Measurements from ENCODE around the gene ARFIP1. TPM values are rescaled to one million over a fixed set of nuclear protein-coding genes. Genes with fewer than 3 reads are reported as not detected.
"Not testable (repeated sequence)": the region's sequence is repeated elsewhere in the genome, so short reads cannot be mapped to it uniquely, and the experiment has no call there.

Gene ARFIP1
- total and polyA plus RNA-seq, 4 experiments from 2014 or later, result 12.5 to 16.5 (median 14.1) TPM

DNA sequence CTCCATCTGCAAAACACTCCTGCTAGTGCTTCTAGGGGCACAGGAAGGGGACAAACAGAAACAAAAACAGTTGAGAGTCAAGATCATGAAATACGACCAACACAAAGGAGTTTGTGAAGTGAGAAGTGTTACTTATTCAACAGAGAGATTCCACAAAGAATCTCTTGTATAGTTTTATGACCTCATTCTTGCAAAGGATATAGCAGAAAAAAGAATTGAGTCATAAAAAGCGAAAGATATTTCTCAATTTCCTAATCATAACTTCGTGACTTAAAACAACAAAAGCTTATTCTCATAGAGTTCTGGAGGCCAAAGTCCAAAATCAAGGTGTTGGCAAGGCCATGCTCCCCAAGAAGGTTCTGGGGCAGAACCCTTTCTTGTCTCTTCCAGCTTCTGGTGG is 40.9 kb upstream of the ARFIP1 start:
- Mint-ChIP-seq H3K27me3 (peaks cover 2 to 3% of the 10 kb centered on the region in 2 donors), H3K36me3 (no peaks in the 10 kb centered on the region), H3K4me1 (peaks cover 0 to 3% (median 0%) of the 10 kb centered on the region in 4 donors), H3K27ac (peak overlapping the region in 1 of 7 donors; percentile 14), H3K9me3 (no peaks in the 10 kb centered on the region), H3K4me3 (no peak overlapping the region)
- H3K9me3 ChIP-seq (ENCODE audit: control insufficient read depth in 1 of 2, low read length in 2 of 2), result no peaks in the 10 kb centered on the region
- intact Hi-C loops (cut with micrococcal nuclease), result no loop called here
- no peak for DNase-seq
- CTCF ChIA-PET (ENCODE audit: partially characterized antibody), result interaction anchor here (1.1 to 1.9 kb wide), 3 partner anchors 108 to 284 kb away, joined by 3 to 6 read pairs (median 5); no protein-coding TSS in a partner anchor
- H3K27me3 ChIP-seq (ENCODE audit: insufficient read depth, low read length), result no peaks in the 10 kb centered on the region
- H3K4me3 ChIP-seq (ENCODE audit: low read length in 2 of 2), result no peak overlapping the region
- H3K4me1 ChIP-seq (ENCODE audit: insufficient read depth, low read length), result no peaks in the 10 kb centered on the region
- POLR2A ChIA-PET (ENCODE audit: partially characterized antibody), result no interaction called here
- H3K36me3 ChIP-seq (ENCODE audit: insufficient read depth, low read length), result no peaks in the 10 kb centered on the region
- no peak overlapping the region for H3K27ac ChIP-seq (ENCODE audit: low read depth, low read length)

DNA sequence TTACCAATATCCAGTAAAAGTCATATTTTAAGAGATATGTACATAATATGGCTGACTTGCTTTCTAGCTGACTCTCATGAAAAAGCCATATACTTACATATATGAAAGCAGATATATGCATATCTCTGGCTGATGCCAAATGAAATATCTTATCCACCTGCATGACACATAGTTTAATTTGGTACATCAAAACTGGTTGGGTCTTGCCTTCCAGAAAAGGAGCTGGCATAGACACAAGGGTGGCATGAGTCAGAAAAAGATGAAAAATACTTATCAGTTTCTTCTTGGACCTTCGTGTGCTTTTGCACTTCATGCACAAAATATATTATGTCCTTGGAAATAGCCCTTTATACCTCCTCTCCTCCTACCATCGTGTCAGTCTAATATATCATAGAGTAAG is 32.3 kb upstream of the ARFIP1 start:
- peaks cover 0 to 3% (median 0%) of the 10 kb centered on the region in 8 donors for H3K9me3 Mint-ChIP-seq
- CTCF ChIA-PET (ENCODE audit: partially characterized antibody), result no interaction called here
- POLR2A ChIA-PET (ENCODE audit: partially characterized antibody), result no interaction called here

DNA sequence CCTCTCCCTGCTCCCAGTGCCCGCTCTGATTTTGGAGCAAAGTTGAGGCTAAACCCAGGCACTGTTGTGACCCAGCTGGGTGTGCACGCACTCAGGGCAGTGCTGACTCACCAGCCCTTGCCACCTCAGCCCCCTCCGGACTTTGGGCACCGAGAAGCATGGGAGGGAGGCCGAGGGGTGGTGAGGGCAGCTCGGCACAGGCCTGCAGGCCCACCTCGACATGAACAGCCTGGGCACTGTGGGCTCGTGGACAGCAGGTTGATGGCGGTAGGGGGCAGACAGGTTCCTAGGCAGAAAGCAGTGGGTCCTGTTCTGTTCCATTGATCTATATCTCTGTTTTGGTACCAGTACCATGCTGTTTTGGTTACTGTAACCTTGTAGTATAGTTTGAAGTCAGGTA is 31.1 kb upstream of the ARFIP1 start:
- POLR2A ChIA-PET (ENCODE audit: partially characterized antibody), result no interaction called here
- H3K4me1 Mint-ChIP-seq, result no peaks in the 10 kb centered on the region
- peaks cover 0 to 3% of the 10 kb centered on the region in 2 donors for H3K27me3 Mint-ChIP-seq
- intact Hi-C loops (cut with micrococcal nuclease), result no loop called here
- DNase-seq, result no peak
- no peak overlapping the region for H3K27ac ChIP-seq (ENCODE audit: low read depth, low read length)
- no peak overlapping the region for H3K4me3 ChIP-seq (ENCODE audit: low read length in 2 of 2)
- peaks cover 0 to 3% (median 0%) of the 10 kb centered on the region in 8 donors for H3K9me3 Mint-ChIP-seq
- H3K4me1 ChIP-seq (ENCODE audit: insufficient read depth, low read length), result no peaks in the 10 kb centered on the region
- no peak overlapping the region for H3K27ac Mint-ChIP-seq
- no peaks in the 10 kb centered on the region for H3K36me3 ChIP-seq (ENCODE audit: insufficient read depth, low read length)
- H3K27me3 ChIP-seq (ENCODE audit: insufficient read depth, low read length), result no peaks in the 10 kb centered on the region
- H3K36me3 Mint-ChIP-seq, result no peaks in the 10 kb centered on the region
- no peak overlapping the region for H3K4me3 Mint-ChIP-seq
- CTCF ChIA-PET (ENCODE audit: partially characterized antibody), result no interaction called here
- no peaks in the 10 kb centered on the region for H3K9me3 ChIP-seq (ENCODE audit: control insufficient read depth in 1 of 2, low read length in 2 of 2)

More for the DNA sequence above, 32.3 kb upstream of the ARFIP1 start:
- H3K4me1 Mint-ChIP-seq, result no peaks in the 10 kb centered on the region
- H3K36me3 Mint-ChIP-seq, result no peaks in the 10 kb centered on the region
- Histone ChIP-seq H3K27ac (ENCODE audit: low read depth, low read length) (no peak overlapping the region), H3K4me3 (ENCODE audit: low read length in 2 of 2) (no peak overlapping the region), H3K9me3 (ENCODE audit: control insufficient read depth in 1 of 2, low read length in 2 of 2) (no peaks in the 10 kb centered on the region), H3K27me3 (ENCODE audit: insufficient read depth, low read length) (no peaks in the 10 kb centered on the region), H3K36me3 (ENCODE audit: insufficient read depth, low read length) (no peaks in the 10 kb centered on the region), H3K4me1 (ENCODE audit: insufficient read depth, low read length) (no peaks in the 10 kb centered on the region)
- no peak for DNase-seq
- H3K4me3 Mint-ChIP-seq, result no peak overlapping the region
- peaks cover 0 to 2% of the 10 kb centered on the region in 2 donors for H3K27me3 Mint-ChIP-seq
- H3K27ac Mint-ChIP-seq, result no peak overlapping the region
- intact Hi-C loops (cut with micrococcal nuclease), result no loop called here

DNA sequence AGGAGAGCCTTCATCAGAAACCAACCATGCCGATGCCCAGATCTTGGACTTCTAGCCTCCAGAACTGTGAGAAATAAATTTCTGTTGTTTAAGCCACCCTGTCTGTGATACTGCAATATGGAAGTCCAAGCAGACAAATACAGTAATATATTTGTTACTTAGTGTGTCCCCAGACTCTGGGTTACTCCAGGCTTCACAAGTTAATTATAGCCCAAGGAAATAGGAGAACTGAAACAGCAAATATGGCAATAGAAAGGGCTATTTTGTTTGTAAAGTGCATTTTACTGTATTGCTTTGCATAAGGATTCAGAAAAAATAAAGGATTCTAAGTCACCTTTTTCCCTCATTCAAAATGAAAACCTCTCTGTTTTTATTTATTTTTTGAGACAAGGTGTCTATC is 16.0 kb upstream of the ARFIP1 start:
- Histone ChIP-seq H3K36me3 (ENCODE audit: insufficient read depth, low read length) (no peaks in the 10 kb centered on the region), H3K4me1 (ENCODE audit: insufficient read depth, low read length) (no peaks in the 10 kb centered on the region), H3K27me3 (ENCODE audit: insufficient read depth, low read length) (peaks cover 9% of the 10 kb centered on the region), H3K4me3 (ENCODE audit: low read length in 2 of 2) (no peak overlapping the region), H3K9me3 (ENCODE audit: control insufficient read depth in 1 of 2, low read length in 2 of 2) (no peaks in the 10 kb centered on the region), H3K27ac (ENCODE audit: low read depth, low read length) (no peak overlapping the region)
- H3K4me3 Mint-ChIP-seq, result no peak overlapping the region
- POLR2A ChIA-PET (ENCODE audit: partially characterized antibody), result no interaction called here
- H3K4me1 Mint-ChIP-seq, result no peaks in the 10 kb centered on the region
- intact Hi-C loops (cut with micrococcal nuclease), result no loop called here
- H3K36me3 Mint-ChIP-seq, result no peaks in the 10 kb centered on the region
- H3K27ac Mint-ChIP-seq, result no peak overlapping the region
- no peaks in the 10 kb centered on the region for H3K9me3 Mint-ChIP-seq
- CTCF ChIA-PET (ENCODE audit: partially characterized antibody), result interaction anchor here (2.1 kb wide), 1 partner anchor 16 kb away, joined by 4 read pairs; the partner anchor contains the start of genes ARFIP1 and TIGD4
- peaks cover 3 to 4% of the 10 kb centered on the region in 2 donors for H3K27me3 Mint-ChIP-seq
- DNase-seq, result no peak

DNA sequence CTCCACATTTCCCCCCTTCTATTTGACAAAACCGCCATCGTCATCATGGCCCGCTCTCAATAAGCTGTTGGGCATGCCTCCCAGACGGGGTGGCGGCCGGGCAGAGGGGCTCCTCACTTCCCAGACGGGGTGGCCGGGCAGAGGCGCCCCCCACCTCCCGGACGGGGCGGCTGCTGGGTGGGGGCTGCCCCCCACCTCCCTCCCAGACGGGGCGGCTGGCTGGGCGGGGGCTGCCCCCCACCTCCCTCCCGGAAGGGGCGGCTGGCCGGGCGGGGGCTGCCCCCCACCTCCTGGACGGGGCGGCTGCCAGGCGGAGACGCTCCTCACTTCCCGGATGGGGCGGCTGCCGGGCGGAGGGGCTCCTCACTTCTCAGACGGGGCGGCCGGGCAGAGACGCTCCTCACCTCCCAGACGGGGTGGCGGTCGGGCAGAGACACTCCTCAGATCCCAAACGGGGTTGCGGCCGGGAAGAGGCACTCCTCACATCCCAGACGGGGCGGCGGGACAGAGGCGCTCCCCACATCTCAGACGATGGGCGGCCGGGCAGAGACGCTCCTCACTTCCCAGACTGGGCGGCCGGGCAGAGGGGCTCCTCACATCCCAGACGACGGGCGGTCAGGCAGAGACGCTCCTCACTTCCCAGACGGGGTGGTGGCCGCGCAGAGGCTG is 14.6 kb upstream of the ARFIP1 start:
- H3K27ac Mint-ChIP-seq; H3K4me1 ChIP-seq (ENCODE audit: insufficient read depth, low read length); H3K4me3 ChIP-seq (ENCODE audit: low read length in 2 of 2); H3K9me3 Mint-ChIP-seq; DNase-seq; CTCF ChIA-PET (ENCODE audit: partially characterized antibody); H3K36me3 Mint-ChIP-seq; H3K27me3 Mint-ChIP-seq; H3K36me3 ChIP-seq (ENCODE audit: insufficient read depth, low read length); H3K27ac ChIP-seq (ENCODE audit: low read depth, low read length); POLR2A ChIA-PET (ENCODE audit: partially characterized antibody); H3K4me1 Mint-ChIP-seq; H3K4me3 Mint-ChIP-seq; H3K27me3 ChIP-seq (ENCODE audit: insufficient read depth, low read length); H3K9me3 ChIP-seq (ENCODE audit: control insufficient read depth in 1 of 2, low read length in 2 of 2); intact Hi-C loops (cut with micrococcal nuclease): not testable (repeated sequence)

DNA sequence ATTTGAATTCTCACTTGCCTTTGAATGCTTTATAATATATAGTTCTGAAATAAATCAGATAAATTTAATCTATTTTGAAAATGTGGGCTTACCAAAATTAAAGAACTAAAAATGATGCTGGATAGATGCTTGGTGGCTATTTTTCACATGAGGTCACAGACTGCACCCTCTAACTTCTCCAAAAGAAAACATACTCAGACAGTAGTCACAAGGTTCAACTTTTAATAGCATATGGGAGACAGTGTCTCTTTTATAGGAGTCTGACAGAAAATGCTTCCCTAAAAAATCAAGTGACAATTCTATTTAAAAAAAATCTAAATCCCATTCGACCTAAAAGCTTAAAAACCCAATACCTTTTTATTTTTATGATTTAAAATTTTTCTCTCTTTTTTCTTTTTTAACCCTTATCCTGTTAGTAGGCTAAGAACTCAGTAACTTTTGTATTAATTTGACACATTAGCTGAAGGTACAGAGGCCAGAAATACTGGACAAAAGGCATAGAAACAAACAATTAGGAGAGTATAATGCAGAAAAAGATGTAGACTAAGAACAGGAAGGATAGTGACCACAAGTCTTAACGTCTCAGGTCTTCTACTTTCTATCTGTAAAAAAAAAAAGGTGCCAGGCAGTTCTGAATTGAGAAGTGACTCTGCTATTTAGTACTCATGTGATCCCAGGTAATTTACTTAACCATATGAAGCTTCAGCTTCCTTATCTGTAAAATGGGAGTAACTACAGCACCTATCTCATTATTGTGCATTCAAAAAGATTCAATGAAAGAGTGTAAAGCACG is 7.8 kb upstream of the ARFIP1 start:
- H3K27me3 Mint-ChIP-seq, result no peaks in the 10 kb centered on the region

DNA sequence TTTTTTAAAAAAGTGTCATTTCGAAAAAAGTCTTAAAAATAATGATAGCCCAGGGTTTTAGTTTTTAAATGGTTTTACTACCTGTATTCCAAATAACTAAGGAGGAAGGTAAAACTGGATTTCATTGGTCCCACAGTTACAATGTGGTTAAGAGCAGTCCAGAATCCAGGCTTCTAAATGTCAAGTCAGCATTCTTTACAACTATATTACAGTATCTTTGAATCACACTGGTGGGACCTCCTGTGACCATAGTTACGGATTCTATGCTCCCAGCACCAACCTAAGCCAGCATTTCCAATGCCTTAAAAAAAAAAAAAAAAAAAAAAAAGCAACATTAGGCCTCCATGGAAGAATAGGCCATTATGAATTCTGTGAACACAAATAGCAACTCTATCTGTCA is 6.4 kb upstream of the ARFIP1 start:
- Histone ChIP-seq H3K9me3 (ENCODE audit: control insufficient read depth in 1 of 2, low read length in 2 of 2) (no peaks in the 10 kb centered on the region), H3K36me3 (ENCODE audit: insufficient read depth, low read length) (no peaks in the 10 kb centered on the region), H3K27ac (ENCODE audit: low read depth, low read length) (no peak overlapping the region), H3K27me3 (ENCODE audit: insufficient read depth, low read length) (no peaks in the 10 kb centered on the region), H3K4me1 (ENCODE audit: insufficient read depth, low read length) (no peaks in the 10 kb centered on the region), H3K4me3 (ENCODE audit: low read length in 2 of 2) (no peak overlapping the region)
- intact Hi-C loops (cut with micrococcal nuclease), result no loop called here
- no peak for DNase-seq
- peaks cover 0 to 1% (median under 1%) of the 10 kb centered on the region in 4 donors for H3K4me1 Mint-ChIP-seq
- CTCF ChIA-PET (ENCODE audit: partially characterized antibody), result no interaction called here
- no peaks in the 10 kb centered on the region for H3K9me3 Mint-ChIP-seq
- POLR2A ChIA-PET (ENCODE audit: partially characterized antibody), result no interaction called here
- H3K27me3 Mint-ChIP-seq, result no peaks in the 10 kb centered on the region
- no peaks in the 10 kb centered on the region for H3K36me3 Mint-ChIP-seq
- H3K27ac Mint-ChIP-seq, result no peak overlapping the region
- no peak overlapping the region for H3K4me3 Mint-ChIP-seq

More for the DNA sequence above, 7.8 kb upstream of the ARFIP1 start:
- ChIA-PET CTCF (ENCODE audit: partially characterized antibody) (no interaction called here), POLR2A (ENCODE audit: partially characterized antibody) (interaction anchor here (0.6 kb wide), 1 partner anchor 39 kb away, joined by 3 read pairs; no protein-coding TSS in a partner anchor)
- intact Hi-C loops (cut with micrococcal nuclease), result no loop called here
- Histone ChIP-seq H3K4me1 (ENCODE audit: insufficient read depth, low read length) (no peaks in the 10 kb centered on the region), H3K27ac (ENCODE audit: low read depth, low read length) (no peak overlapping the region), H3K4me3 (ENCODE audit: low read length in 2 of 2) (no peak overlapping the region), H3K9me3 (ENCODE audit: control insufficient read depth in 1 of 2, low read length in 2 of 2) (no peaks in the 10 kb centered on the region), H3K27me3 (ENCODE audit: insufficient read depth, low read length) (no peaks in the 10 kb centered on the region), H3K36me3 (ENCODE audit: insufficient read depth, low read length) (no peaks in the 10 kb centered on the region)
- DNase-seq, result no peak
- Mint-ChIP-seq H3K36me3 (no peaks in the 10 kb centered on the region), H3K9me3 (no peaks in the 10 kb centered on the region), H3K27ac (peak overlapping the region in 1 of 7 donors; percentile 46), H3K4me1 (no peaks in the 10 kb centered on the region), H3K4me3 (no peak overlapping the region)

Data from CD4-positive, alpha-beta memory T cell (primary cell).